ENCODE data around the gene SEC14L1.

- no peak for TF ChIP-seq TCF7L2 (IDR thresholded peaks at IDR 0.05; ENCODE audit: low read depth, low read length)
- no peak for TF ChIP-seq CTCF (IDR thresholded peaks at IDR 0.05)
- no peak for TF ChIP-seq POLR2AphosphoS5 (IDR thresholded peaks at IDR 0.05; ENCODE audit: low read depth, low read length)
- no peak for TF ChIP-seq SIN3A (IDR thresholded peaks at IDR 0.05; ENCODE audit: borderline replicate concordance, insufficient read depth, low read depth, low read length)
- no peak for TF ChIP-seq REST (IDR thresholded peaks at IDR 0.05; ENCODE audit: insufficient read depth in 1 of 2, low read depth in 2 of 2, low read length in 1 of 2)
Measured at GRCh38 chr17:77145224-77145611, 4.4 kb downstream of the SEC14L1 start.
